Nucleus accumbens (tissue), 56 donors: Measurements from ENCODE around the gene CDC42BPG.

ENCODE experiments used
- DNase-seq, 56 donors: peaks; one replicate each; lab custom pipeline; 2025; lab: John Stamatoyannopoulos, UW

CDC42BPG gene

DNA sequence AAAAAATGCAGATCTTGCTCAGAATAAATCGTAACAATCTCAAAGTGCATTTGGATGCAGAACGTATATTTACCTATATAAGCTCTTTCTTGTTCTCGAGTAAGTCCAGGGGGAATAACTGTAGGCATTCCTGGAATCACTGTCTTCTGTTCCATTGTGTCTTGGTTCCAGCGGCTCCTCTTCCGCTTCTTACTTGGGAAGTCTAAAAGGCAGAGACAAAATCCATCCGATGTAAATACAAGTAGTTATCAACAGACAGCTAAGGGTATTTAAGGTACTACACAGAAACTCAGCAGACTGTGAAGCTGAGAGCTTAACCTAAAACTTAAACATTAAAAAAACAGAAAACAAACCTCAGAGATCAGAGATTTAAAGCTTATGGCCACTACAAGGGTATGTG, 68.0 kb downstream of the CDC42BPG start:
- no peak for DNase-seq

GRCh38 chr11:64774144-64774543, 70.3 kb downstream of the CDC42BPG start:
- DNase-seq = no peak
